HUDEP-2 (cell line): ENCODE data around the gene ZDHHC6.
"Not testable (repeated sequence)": the region's sequence is repeated elsewhere in the genome, so short reads cannot be mapped to it uniquely, and the experiment has no call there.

Experiments used
- DNase-seq, 76 experiments: peaks; one replicate each; lab custom pipeline; 2025; ENCODE audit not compliant: unreplicated experiment in 76 of 76; lab: John Stamatoyannopoulos, UW

Gene ZDHHC6

DNA sequence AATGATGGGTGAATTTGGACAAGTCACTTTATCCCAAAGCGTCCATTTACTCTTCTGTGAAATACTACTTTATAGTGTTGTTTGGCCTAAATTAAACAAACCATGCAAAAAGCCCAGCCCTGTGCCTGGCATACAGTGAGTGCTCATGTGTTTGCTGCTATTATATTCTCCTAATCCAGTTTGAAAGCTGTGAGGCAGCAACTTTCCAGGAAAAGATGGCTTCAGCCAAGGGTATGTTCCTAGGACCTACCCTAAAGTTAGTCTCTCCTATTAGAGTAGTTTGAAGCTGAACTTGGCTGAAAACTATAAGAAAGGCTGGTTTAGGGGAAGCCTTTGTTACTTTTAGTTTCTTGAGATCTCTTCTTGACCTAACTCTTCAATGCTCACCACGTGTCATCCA is 52.9 kb downstream of the ZDHHC6 start:
- DNase-seq: no peak

DNA sequence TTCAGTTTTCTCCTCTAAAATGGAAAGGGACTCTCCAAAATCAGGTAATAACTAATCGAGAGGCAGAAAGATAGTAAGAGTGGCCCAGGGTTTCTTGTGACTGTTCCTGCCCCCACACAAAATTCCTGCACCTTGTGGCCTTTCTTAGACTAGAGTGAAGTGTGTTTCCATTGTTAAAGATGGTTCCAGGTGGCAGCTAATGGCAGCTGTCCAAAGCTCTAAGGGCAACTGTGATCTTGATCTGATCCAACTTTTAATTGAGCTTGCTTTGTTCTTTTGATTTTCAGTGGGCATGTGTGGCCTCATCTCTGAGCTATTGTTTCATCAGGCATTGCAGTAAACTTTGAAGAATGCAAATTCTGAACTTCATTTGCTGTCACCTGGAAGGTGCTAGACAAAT is 53.4 kb downstream of the ZDHHC6 start:
- DNase-seq: no peak

DNA sequence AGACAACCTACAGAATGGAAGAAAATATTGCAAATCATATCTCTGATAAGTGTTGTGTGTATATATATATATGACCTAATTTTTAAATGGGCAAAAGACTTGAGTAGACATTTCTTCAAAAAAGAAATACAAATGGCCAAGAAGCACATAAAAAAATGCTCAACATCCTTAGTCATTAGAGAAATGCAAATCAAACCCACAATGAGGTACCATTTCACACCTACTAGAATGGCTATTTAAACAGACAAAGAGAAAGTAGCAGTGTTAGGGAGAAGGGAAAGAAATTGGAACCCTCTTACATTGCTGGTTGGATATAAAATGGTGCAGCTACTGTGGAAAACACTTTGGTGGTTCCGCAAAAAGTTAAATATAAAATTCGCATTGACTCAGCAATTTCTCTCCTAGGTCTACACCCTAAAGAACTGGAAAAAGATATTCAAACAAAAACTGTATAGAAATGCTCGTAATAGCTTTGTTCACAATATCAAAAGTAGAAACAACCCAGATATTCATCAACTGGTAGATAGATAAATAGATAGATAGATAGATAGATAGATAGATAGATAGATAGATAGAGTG is 56.5 kb downstream of the ZDHHC6 start:
- DNase-seq: no peak

DNA sequence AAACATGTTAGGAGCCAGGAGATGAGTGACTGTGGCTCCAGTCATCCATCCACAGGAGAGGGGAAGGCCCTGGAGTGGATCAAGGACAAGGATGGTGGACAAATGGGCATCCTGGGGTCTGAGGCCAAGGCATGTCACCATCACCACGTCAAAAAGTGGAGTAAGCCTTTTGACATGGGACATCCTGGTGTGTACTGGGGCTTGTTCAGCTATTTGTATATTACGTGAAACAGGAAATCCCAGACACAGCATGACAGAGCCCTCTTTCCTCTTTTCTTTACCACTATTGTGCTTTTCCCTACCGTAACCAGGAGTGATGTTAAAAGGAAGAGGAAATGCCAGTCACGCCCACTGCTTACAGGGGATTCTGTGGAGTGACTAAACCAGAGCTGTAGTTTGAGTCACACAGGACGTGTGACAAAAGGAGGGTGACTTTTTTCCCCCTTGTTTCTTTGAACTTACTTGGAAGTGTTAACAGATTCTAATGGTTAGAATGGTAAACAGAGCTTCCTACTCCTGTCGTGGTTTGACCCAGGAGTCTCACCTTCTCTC is 57.4 kb downstream of the ZDHHC6 start:
- DNase-seq: no peak

DNA sequence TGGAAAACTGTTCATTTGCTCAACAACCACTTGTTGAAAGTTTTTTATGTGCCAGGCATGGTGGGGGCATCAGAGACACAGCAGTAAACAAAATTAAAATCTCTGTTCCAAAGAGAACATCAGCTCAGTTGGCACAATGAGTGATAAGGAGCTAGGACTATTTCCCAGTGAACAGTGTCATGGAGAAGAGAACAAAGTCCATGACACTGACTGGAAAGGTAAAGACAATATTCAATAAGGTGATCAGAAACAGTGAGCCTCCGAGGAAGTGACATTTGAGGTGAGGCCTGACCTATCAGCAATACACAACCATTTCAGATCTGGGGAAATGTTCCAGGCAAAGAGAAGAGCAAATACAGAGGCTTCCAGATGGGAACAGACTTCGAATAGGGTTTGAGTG is 58.2 kb downstream of the ZDHHC6 start:
- DNase-seq: no peak

DNA sequence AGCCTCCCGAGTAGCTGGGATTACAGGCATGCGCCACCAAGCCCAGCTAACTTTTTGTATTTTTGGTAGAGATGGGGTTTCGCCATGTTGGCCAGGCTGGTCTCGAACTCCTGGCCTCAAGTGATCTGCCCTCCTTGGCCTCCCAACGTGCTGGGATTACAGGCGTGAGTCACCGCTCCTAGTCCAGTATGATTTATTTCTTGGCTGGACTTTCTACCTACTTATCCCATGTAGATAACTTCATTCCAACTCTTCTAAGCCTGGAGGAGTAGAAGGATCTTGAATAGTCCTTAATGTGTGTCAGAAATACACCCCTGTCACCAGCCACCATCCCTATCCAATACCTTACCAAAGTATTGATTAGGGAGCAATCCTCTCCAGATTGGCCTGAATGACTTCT is 58.7 kb downstream of the ZDHHC6 start:
- DNase-seq: not testable (repeated sequence)

DNA sequence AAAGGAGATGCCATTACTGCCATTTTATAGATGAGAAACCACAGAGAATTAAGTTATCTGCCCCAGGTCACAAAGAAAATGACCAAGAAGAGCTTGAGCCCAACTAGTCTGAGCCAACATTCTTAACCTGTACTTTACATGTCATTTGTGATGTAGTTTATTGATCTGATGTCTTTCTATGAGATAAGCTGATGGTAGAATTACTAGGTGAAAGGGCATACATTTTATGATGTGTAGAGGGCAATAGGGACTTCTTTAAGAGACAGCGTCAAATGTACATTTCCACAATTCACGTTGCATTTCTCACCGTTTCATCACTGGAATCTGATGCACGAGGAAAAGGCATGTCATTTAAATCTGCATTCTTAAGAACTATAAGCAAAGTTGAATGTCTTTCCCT is 61.5 kb downstream of the ZDHHC6 start:
- no peak for DNase-seq

DNA sequence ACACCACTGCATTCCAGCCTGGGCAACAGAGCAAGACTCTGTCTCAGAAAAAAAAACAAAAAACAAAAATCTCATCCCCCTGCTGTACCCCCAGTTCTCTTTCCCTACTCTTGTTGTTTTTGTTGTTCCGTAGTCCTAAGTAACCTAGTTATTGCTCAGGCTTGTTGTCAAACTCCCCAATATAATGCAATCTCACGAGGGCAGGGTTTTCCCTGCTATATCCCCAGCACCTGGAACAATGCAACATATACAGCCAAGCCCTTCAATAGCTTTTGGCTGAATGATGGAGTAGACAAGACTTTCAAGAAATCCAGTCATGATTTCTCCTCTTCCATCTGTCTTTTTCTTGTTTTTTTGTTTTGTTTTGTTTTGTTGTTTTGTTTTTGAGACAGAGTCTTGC is 62.6 kb downstream of the ZDHHC6 start:
- no peak for DNase-seq

DNA sequence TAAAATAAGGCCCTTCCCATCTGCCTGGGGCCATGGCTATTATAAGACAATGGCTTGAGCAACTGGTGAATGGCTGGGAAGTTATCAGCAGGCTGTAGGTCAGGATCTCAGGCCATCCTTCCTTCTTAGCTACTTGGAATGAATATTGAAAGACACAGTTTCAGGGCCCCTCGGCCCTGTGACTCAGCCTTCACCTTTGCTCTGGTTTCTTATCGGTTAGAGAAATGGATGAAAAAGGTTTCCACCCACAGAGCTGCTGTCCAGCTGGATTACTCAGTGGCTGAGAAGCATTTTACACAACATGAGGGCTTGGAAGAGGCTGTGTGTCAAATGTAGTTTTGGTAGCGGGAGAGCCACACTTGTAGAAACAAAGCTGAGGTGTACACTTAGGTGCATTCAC is 63.4 kb downstream of the ZDHHC6 start:
- DNase-seq: peak in 63 of 76 experiments; percentile 8 to 81 (median 46)

DNA sequence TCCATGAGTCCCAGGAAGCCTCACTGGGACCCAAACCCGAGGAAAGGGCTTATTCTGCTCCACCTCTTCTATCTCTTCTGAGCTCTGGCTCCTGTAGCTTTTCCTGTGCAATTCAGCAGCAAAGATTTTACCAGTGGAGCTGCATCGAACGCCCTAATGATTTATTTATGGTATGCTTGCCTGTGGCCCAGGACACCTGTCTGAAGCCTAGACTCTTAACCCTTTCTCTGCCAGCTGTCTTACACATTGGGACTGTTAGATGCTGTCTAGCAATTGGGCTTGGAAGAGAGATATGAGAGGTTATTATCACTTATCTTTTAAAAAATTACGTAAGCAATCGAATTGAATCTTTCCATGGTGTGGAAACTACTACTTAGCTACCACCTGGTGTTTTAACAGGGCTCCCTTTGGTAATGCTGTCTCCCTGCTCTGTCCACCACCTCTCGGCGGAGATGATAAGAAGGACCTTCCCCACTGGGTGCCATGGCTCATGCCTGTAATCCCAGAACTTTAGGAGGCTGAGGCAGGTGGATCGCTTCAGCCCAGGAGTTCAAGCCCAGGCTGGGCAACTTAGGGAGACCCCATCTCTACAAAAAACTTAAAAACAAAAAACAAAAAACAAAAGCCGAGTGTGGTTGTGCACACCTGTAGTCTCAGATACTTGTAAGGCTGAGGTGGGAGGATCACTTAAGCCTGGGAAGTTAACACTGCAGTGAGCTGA is 64.0 kb downstream of the ZDHHC6 start:
- no peak for DNase-seq
